HG03159 (cell line): ENCODE measurements around the gene SIGLEC7.
"Not testable (repeated sequence)": the region's sequence is repeated elsewhere in the genome, so short reads cannot be mapped to it uniquely, and the experiment has no call there.

Experiments used
- ATAC-seq: cut with Tn5 transposase; IDR thresholded peaks from one replicate; pipeline ENCODE4 v1.9.1; 2021; ENCODE audit warnings: mild to moderate bottlenecking, moderate library complexity; ENCODE audit not compliant: unreplicated experiment

Gene SIGLEC7

GRCh38 chr19:51164215-51164614 lies 22.1 kb downstream of the SIGLEC7 start:
- no peak for ATAC-seq

- no peak for ATAC-seq
Measured at GRCh38 chr19:51166846-51167490, 24.9 kb downstream of the SIGLEC7 start.

GRCh38 chr19:51168564-51169282 lies 26.6 kb downstream of the SIGLEC7 start:
- ATAC-seq = no peak

- ATAC-seq = not testable (repeated sequence)
Measured at GRCh38 chr19:51169283-51169918, 27.3 kb downstream of the SIGLEC7 start.

- ATAC-seq = no peak
Measured at GRCh38 chr19:51172223-51172622, 30.1 kb downstream of the SIGLEC7 start.

GRCh38 chr19:51173681-51174080 lies 31.6 kb downstream of the SIGLEC7 start:
- no peak for ATAC-seq

GRCh38 chr19:51179256-51179655 lies 37.2 kb downstream of the SIGLEC7 start:
- ATAC-seq = no peak

GRCh38 chr19:51181377-51181912 lies 39.3 kb downstream of the SIGLEC7 start:
- ATAC-seq = no peak

- ATAC-seq = no peak
Measured at GRCh38 chr19:51181913-51182419, 39.9 kb downstream of the SIGLEC7 start.

GRCh38 chr19:51183629-51184028 lies 41.5 kb downstream of the SIGLEC7 start:
- ATAC-seq = no peak

- ATAC-seq = no peak
Measured at GRCh38 chr19:51185069-51185867, 43.2 kb downstream of the SIGLEC7 start.

GRCh38 chr19:51185868-51186215 lies 43.7 kb downstream of the SIGLEC7 start:
- ATAC-seq = no peak

- ATAC-seq = no peak
Measured at GRCh38 chr19:51186323-51186722, 44.2 kb downstream of the SIGLEC7 start.

GRCh38 chr19:51187395-51188226 lies 45.5 kb downstream of the SIGLEC7 start:
- ATAC-seq = no peak

GRCh38 chr19:51188227-51188559 lies 46.1 kb downstream of the SIGLEC7 start:
- no peak for ATAC-seq

GRCh38 chr19:51192689-51193088 lies 50.6 kb downstream of the SIGLEC7 start:
- ATAC-seq = no peak

GRCh38 chr19:51194527-51195315 lies 52.6 kb downstream of the SIGLEC7 start:
- ATAC-seq = no peak

GRCh38 chr19:51195316-51195586 lies 53.1 kb downstream of the SIGLEC7 start:
- ATAC-seq = no peak

- no peak for ATAC-seq
Measured at GRCh38 chr19:51195616-51196015, 53.5 kb downstream of the SIGLEC7 start.

GRCh38 chr19:51196181-51196580 lies 54.1 kb downstream of the SIGLEC7 start:
- ATAC-seq = no peak
